HG03558 (cell line): Measurements from ENCODE around the gene HPGDS.
"Not testable (repeated sequence)": the region's sequence is repeated elsewhere in the genome, so short reads cannot be mapped to it uniquely, and the experiment has no call there.

Experiments used
- ATAC-seq: cut with Tn5 transposase; IDR thresholded peaks from one replicate; pipeline ENCODE4 v1.9.1; 2021; ENCODE audit warnings: moderate number of reproducible peaks; ENCODE audit not compliant: unreplicated experiment; ENCODE audit errors: extremely low read depth

HPGDS gene

DNA sequence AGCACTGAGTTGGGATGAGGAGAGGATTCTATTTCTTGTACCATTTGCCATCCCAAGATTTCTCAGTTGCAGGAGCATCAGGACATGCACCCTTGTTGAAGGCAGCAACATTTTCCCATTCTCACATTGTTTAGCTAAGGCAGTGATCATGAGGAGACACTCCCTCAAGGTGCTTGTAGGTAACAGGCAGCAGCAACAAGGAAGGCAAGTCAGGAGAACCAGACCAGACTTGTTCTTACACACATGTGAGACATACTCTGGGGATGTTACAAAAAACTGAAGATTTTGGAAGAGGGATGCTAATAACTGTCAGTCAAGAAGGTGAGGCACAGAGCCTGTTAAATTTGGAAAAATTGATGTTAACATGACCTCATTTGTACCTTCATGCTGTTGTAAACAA lies 15.5 kb upstream of the HPGDS start:
- ATAC-seq, result no peak

GRCh38 chr4:94357624-94358023 lies 15.0 kb upstream of the HPGDS start:
- ATAC-seq, result no peak

DNA sequence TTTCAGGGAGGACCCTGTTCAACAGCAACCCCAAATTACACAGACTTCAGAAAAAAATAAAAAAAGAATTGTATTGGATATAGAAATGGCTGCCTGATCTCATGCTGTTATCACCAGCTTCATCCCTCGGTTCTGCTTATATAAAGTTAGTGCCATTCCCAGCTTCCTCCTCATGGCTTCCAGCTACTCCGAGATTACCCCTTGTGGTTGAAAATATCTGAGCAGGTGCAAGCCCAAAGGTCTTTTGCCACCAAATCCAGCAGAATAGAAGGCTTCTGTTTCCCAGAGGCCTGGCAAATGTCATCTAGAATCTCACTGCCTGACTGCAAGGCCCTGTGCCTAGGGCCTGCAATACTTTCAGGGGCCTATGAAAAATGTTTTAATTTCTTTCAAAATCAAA lies 13.8 kb upstream of the HPGDS start:
- ATAC-seq, result no peak

GRCh38 chr4:94354474-94354896 lies 11.8 kb upstream of the HPGDS start:
- ATAC-seq, result no peak

GRCh38 chr4:94352996-94353395 lies 10.4 kb upstream of the HPGDS start:
- ATAC-seq, result no peak

DNA sequence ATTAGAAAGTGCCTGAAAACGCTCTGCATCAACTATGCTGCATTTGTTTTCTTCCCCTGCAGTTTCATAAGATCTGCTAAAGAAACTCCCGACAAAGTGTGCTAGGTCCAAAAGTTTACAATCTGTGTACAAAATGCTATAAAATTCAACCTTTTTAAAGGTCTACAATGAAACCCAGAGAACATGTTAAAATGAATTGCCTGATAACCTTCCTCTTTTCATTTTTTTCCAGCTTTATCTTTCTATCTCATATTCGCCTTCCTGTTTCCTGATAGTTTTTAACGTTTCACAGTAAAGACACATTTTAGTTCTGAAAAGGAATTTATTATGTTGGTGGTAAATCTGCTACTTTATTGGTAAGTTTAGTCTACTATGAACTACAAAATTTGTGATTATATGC lies 9.5 kb upstream of the HPGDS start:
- ATAC-seq, result no peak

DNA sequence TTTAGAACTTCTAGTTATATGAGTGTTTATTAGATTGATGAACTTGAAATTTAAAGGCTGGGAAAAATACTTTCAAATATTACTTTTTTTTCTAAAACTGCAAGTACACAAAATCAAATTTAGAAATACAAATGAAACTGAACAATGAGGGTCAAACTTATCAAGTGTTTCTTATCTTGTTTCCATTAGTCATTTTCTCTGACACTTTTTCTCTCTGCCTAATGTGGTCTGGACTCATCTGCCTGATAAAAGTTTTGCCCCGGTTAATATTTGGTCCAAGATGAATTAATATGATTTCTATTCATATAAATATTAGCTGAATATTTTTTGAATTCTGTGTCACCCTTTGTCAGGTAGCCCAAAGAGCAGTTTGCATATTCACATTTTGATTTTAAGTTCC lies 8.7 kb upstream of the HPGDS start:
- no peak for ATAC-seq

- no peak for ATAC-seq
Measured at GRCh38 chr4:94350095-94350494, 7.5 kb upstream of the HPGDS start.

GRCh38 chr4:94349193-94349592 lies 6.6 kb upstream of the HPGDS start:
- ATAC-seq, result no peak

- no peak for ATAC-seq
Measured at GRCh38 chr4:94348666-94349065, 6.0 kb upstream of the HPGDS start.

DNA sequence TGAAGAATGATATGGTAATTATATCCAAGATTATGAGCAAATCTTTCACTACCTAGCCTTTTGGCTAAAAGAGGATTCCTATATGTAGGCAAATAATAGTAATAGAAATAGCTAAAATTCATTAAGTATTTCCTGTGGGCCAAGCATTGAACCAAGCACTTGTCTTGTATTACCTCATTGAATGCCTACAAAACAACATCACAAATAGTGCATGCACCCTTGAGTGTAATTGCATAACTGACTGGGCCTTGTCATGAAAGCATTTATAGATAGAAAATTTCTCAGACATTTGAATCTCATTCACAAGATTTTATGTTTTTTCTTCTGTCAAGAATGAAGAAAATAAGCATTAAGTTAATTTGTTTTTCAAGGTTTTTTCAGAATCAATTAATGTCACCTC lies 3.9 kb upstream of the HPGDS start:
- no peak for ATAC-seq

DNA sequence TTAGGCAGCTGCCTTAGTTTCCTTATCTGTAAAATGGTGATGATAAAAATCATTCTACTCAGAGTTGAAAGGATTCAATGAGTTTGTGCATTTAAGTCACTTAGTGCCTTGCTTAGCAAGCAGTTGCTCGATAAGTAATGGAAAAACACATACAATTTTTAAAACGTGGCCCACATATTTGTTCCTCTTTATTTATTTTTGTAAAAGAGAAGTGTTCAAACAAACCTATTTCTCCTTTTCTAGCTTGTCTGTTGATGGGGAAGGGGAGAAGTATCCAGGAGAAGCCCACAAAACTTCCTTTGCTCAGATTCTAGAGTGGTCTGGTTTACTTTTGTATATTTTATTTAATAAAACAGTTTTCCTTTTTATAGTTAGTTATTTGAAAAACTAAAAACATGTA lies 3.3 kb upstream of the HPGDS start:
- no peak for ATAC-seq

- ATAC-seq, result no peak
Measured at GRCh38 chr4:94345266-94345665, 2.6 kb upstream of the HPGDS start.

GRCh38 chr4:94344457-94344856 lies 1.8 kb upstream of the HPGDS start:
- ATAC-seq, result no peak

DNA sequence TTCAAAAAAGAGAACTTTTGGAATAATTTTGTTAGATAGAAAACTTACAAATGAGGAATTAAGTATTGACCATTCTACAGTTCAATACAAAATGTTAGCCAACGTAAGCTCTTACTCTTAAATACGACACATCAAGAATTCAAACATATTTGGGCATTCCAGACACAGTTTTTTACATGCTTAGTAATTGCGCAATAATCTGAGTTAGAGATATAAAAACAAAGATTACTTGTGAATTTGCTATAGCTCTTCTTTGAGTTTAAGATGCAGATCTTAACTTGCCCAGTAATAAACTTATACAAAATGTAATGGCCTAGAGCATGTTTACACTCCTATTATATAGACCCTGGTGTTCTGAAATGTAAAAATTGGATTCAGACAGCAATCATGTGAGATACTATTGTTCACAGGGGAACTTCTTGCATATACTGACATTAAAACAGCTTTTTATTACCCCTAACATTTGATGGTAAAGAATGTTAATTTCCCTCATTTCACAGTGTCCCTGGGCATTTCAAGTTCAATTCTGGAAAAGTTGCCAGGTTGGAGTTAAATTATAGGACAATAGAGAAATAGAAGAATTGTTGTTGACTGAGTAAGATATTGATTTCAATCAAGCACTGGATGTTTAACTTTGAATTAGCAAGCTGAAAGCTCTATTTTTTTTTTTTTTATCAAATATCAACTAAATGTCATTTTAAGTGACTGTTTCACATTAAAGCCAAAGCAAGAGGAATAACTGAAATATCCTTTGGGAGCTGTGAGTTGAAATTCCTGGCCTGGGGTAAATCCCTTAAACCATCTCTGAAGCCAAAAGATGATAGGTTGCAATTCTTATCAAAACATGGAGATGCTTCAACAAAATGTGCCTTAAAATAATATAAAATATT lies 910 bp downstream of the HPGDS start:
- ATAC-seq, result no peak

GRCh38 chr4:94339779-94340178 lies 2.9 kb downstream of the HPGDS start:
- no peak for ATAC-seq

- peak; percentile 63 for ATAC-seq
Measured at GRCh38 chr4:94338681-94339351, 3.8 kb downstream of the HPGDS start.

DNA sequence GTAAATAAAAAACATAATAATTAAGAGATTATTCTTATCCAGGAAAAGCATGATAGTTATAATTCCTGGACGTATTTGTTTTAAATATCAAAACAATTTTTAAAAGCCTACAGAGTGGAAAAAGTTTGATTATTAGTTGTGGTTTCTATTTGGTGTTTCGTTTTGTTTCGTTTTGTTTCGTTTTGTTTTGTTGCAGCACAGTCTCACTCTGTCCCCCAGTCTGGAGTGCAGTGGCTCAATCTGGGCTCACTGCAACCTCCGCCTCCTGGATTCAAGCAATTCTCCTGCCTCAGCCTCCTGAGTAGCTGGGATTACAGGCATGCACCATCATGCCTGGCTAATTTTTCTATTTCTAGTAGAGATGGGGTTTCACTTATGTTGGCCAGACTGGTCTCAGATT lies 5.8 kb downstream of the HPGDS start:
- not testable (repeated sequence) for ATAC-seq

DNA sequence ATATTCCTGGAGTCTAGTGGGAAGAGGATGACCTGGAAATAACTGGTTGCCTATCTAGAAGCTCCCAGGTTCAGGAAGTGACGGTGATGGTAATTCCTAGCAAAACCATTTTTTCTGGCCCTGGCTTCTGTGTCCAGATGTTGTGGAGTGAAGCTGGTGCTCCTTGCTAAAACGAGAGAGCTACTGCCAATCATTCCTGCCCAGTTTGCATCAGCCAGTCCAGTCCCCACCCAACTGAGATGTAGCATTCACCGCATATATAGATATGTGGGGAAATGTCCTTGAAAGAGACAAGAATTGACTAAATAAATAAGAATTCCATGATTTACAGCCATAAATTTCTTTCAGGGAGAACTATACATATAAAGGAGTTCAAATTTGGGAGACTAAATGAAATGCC lies 6.3 kb downstream of the HPGDS start:
- ATAC-seq, result no peak

DNA sequence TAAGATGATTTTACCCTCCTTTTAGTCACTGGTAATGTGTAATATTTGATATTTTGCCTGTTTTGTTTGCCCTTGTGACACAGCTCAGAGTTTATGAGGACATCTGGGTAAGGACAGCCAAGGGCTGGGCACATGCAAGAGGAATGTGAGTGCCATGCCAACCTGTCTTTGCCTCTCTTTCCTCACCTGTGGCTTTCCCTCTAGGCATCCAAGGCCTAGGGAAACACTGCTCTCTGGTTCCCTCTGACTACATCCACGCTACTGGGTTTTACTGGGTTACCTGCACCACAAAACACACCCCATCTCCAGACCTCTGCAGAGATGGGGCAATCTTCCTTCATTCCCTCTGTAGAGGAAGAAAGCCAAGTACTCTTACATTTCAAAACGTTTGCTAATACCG lies 7.7 kb downstream of the HPGDS start:
- no peak for ATAC-seq

DNA sequence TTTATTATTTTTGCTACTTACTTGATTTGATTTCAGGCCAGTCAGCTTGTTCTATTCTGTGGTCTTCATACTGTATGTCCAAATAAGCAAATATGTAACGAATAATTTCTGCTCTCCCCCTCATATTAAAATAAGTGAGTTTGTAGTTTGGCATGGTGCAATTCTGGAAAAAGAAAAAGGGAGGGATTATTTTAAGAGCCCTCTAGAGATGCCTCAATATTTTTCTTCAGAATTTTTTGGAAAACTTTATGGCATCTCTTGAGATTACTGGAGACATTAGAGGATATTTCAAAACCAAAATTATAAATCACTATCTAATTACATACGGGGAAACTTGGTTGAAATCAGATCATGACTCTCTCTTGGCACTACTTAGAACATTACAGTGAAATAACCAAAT lies 8.2 kb downstream of the HPGDS start:
- ATAC-seq, result no peak

GRCh38 chr4:94333866-94334265 lies 8.8 kb downstream of the HPGDS start:
- ATAC-seq, result no peak
